H9 (cell line): ENCODE data around the gene MPHOSPH10. TPM values are rescaled to one million over a fixed set of nuclear protein-coding genes. Genes with fewer than 3 reads are reported as not detected.
A peak's percentile ranks its signal among the peaks of the same experiment; 100 is the strongest.

Source experiments
- DNase-seq: peaks from one replicate; pipeline ENCODE4 v3.0.0-alpha.2; 2017
- H2AFZ ChIP-seq: one replicate; pipeline ENCODE4 v1.6.1; 2013; ENCODE audit warnings: mild to moderate bottlenecking, low read length, control low read depth, moderate library complexity
- H2AK5ac ChIP-seq: 2 replicates; pipeline ENCODE4 v1.6.1; 2013; ENCODE audit warnings: low read length, control low read depth, mixed read lengths; ENCODE audit not compliant: insufficient read length
- H2BK120ac ChIP-seq: one replicate; pipeline ENCODE4 v1.6.1; 2013; ENCODE audit warnings: low read depth, mild to moderate bottlenecking, low read length, control low read depth, inconsistent platforms; ENCODE audit not compliant: poor library complexity, severe bottlenecking
- H2BK12ac ChIP-seq: 2 replicates; pipeline ENCODE4 v1.6.1; 2013; ENCODE audit warnings: low read length, control low read depth, mixed read lengths, low read depth; ENCODE audit not compliant: insufficient read length
- H2BK15ac ChIP-seq: 2 replicates; pipeline ENCODE4 v1.6.1; 2013; ENCODE audit warnings: low read depth, low read length, control low read depth
- H2BK20ac ChIP-seq: one replicate; pipeline ENCODE4 v1.6.1; 2013; ENCODE audit warnings: low read depth, mild to moderate bottlenecking, low read length, control low read depth, inconsistent platforms; ENCODE audit not compliant: poor library complexity, severe bottlenecking
- H2BK5ac ChIP-seq: 2 replicates; pipeline ENCODE4 v1.6.1; 2013; ENCODE audit warnings: low read length, control low read depth, mixed read lengths; ENCODE audit not compliant: insufficient read length
- H3K14ac ChIP-seq: 2 replicates; pipeline ENCODE4 v1.6.1; 2013; ENCODE audit warnings: low read length, control low read depth; ENCODE audit not compliant: insufficient read depth
- H3K18ac ChIP-seq: 2 replicates; pipeline ENCODE4 v1.6.1; 2013; ENCODE audit warnings: low read depth, mild to moderate bottlenecking, mixed read lengths, low read length, control low read depth; ENCODE audit not compliant: insufficient read length
- H3K23ac ChIP-seq: 2 replicates; pipeline ENCODE4 v1.6.1; 2013; ENCODE audit warnings: low read length, control low read depth, mixed read lengths, low read depth; ENCODE audit not compliant: insufficient read length
- H3K23me2 ChIP-seq: 2 replicates; pipeline ENCODE4 v1.6.1; 2013; ENCODE audit warnings: low read depth, mild to moderate bottlenecking, mixed read lengths, low read length, control low read depth; ENCODE audit not compliant: insufficient read length, poor library complexity, severe bottlenecking
- H3K27ac ChIP-seq: 2 replicates; pipeline ENCODE4 v1.5.1; 2013; ENCODE audit warnings: low read length, control low read depth, mixed read lengths, low read depth; ENCODE audit not compliant: insufficient read length
- H3K27me3 ChIP-seq: 2 replicates; pipeline ENCODE4 v1.6.1; 2013; ENCODE audit warnings: low read length, control low read depth, inconsistent platforms; ENCODE audit not compliant: insufficient read depth
- H3K4ac ChIP-seq: 2 replicates; pipeline ENCODE4 v1.6.1; 2013; ENCODE audit warnings: low read depth, mild to moderate bottlenecking, control low read depth, inconsistent platforms, low read length, moderate library complexity
- H3K4me1 ChIP-seq: 2 replicates; pipeline ENCODE4 v1.6.1; 2013; ENCODE audit warnings: low read length, control low read depth, inconsistent platforms; ENCODE audit not compliant: insufficient read depth
- H3K4me2 ChIP-seq: 2 replicates; pipeline ENCODE4 v1.6.1; 2013; ENCODE audit warnings: low read length, control low read depth, mixed read lengths; ENCODE audit not compliant: insufficient read length, insufficient read depth
- H3K56ac ChIP-seq: 2 replicates; pipeline ENCODE4 v1.6.1; 2013; ENCODE audit warnings: low read depth, mild to moderate bottlenecking, mixed read lengths, low read length, control low read depth; ENCODE audit not compliant: insufficient read length
- H3K79me1 ChIP-seq: 2 replicates; pipeline ENCODE4 v1.6.1; 2013; ENCODE audit warnings: low read depth, mild to moderate bottlenecking, moderate library complexity, low read length, control low read depth, inconsistent platforms; ENCODE audit not compliant: insufficient read depth, poor library complexity, severe bottlenecking
- H3K79me2 ChIP-seq: 2 replicates; pipeline ENCODE4 v1.6.1; 2013; ENCODE audit warnings: low read length, control low read depth, inconsistent platforms; ENCODE audit not compliant: insufficient read depth
- H3K9ac ChIP-seq: 2 replicates; pipeline ENCODE4 v1.6.1; 2013; ENCODE audit warnings: low read length, control low read depth, mixed read lengths; ENCODE audit not compliant: insufficient read length; ENCODE audit errors: extremely low read depth
- H3K9me3 ChIP-seq: one replicate; pipeline ENCODE4 v1.6.1; 2013; ENCODE audit warnings: low read depth, low read length, inconsistent platforms; ENCODE audit not compliant: control insufficient read depth
- H3T11ph ChIP-seq: one replicate; pipeline ENCODE4 v1.6.1; 2013; ENCODE audit warnings: mild to moderate bottlenecking, low read length, control low read depth, inconsistent platforms
- H4K20me1 ChIP-seq: one replicate; pipeline ENCODE4 v1.6.1; 2013; ENCODE audit not compliant: control insufficient read depth, insufficient read length, insufficient read depth
- H4K5ac ChIP-seq: 2 replicates; pipeline ENCODE4 v1.6.1; 2013; ENCODE audit warnings: low read depth, mild to moderate bottlenecking, mixed read lengths, low read length, control low read depth; ENCODE audit not compliant: insufficient read length
- H4K8ac ChIP-seq: replicated peaks from 2 replicates; pipeline ENCODE4 v1.6.1; 2013; ENCODE audit warnings: low read length, control low read depth, mixed read lengths, low read depth; ENCODE audit not compliant: insufficient read length
- H4K91ac ChIP-seq: 2 replicates; pipeline ENCODE4 v1.6.1; 2013; ENCODE audit warnings: low read depth, mild to moderate bottlenecking, moderate library complexity, mixed read lengths, low read length, control low read depth; ENCODE audit not compliant: insufficient read length
- H3K27ac Mint-ChIP-seq, 3 experiments: 2 replicates in 2 of 3; 3 replicates in 1 of 3; pipeline ENCODE4 v1.8.0; 2020 to 2021; ENCODE audit warnings: mixed read lengths in 3 of 3, mild to moderate bottlenecking in 1 of 3, moderate library complexity in 1 of 3
- H3K27me3 Mint-ChIP-seq: 2 replicates; pipeline ENCODE4 v1.8.0; 2021; ENCODE audit warnings: low read depth, mild to moderate bottlenecking, moderate library complexity, mixed read lengths
- H3K36me3 Mint-ChIP-seq, 3 experiments: 2 replicates in 2 of 3; 3 replicates in 1 of 3; pipeline ENCODE4 v1.8.0; 2020 to 2021; ENCODE audit warnings: low read depth in 3 of 3, mixed read lengths in 3 of 3; ENCODE audit not compliant: insufficient read depth in 1 of 3
- H3K4me1 Mint-ChIP-seq, 2 experiments: 2 replicates each; pipeline ENCODE4 v1.8.0; 2020; ENCODE audit warnings: mixed read lengths in 2 of 2
- H3K4me3 Mint-ChIP-seq, 2 experiments: 2 replicates in 1 of 2; 3 replicates in 1 of 2; pipeline ENCODE4 v1.8.0; 2020 to 2021; ENCODE audit warnings: mild to moderate bottlenecking in 2 of 2, mixed read lengths in 2 of 2, moderate library complexity in 1 of 2
- H3K9me3 Mint-ChIP-seq, 2 experiments: 2 replicates in 1 of 2; 3 replicates in 1 of 2; pipeline ENCODE4 v1.8.0; 2020; ENCODE audit warnings: mild to moderate bottlenecking in 2 of 2, mixed read lengths in 2 of 2, moderate library complexity in 1 of 2
- CTCF ChIP-seq: fragments of 200-600 bp; sonication (generic); conservative IDR thresholded peaks from 3 replicates; pipeline ENCODE4 v1.8.0; 2021; ENCODE audit warnings: antibody characterized with exemption, mild to moderate bottlenecking
- WGBS: extraction: QIAGEN DNeasy Blood & Tissue Kit; methylation state at CpG from one replicate; pipeline ENCODE4 v1.1.7; 2013; ENCODE audit warnings: missing lambda C conversion rate, low lambda C conversion rate, mixed read lengths; ENCODE audit not compliant: insufficient read length; ENCODE audit errors: extremely low coverage; 5-methylcytosine and 5-hydroxymethylcytosine counted together
- total RNA-seq: library from RNA; stranded (reverse); gene quantifications from 2 replicates; pipeline ENCODE4 v1.2.1, GENCODE V29; 2021

MPHOSPH10 gene
- total RNA-seq, 1 experiment from 2014 or later = 42.1 TPM

DNA sequence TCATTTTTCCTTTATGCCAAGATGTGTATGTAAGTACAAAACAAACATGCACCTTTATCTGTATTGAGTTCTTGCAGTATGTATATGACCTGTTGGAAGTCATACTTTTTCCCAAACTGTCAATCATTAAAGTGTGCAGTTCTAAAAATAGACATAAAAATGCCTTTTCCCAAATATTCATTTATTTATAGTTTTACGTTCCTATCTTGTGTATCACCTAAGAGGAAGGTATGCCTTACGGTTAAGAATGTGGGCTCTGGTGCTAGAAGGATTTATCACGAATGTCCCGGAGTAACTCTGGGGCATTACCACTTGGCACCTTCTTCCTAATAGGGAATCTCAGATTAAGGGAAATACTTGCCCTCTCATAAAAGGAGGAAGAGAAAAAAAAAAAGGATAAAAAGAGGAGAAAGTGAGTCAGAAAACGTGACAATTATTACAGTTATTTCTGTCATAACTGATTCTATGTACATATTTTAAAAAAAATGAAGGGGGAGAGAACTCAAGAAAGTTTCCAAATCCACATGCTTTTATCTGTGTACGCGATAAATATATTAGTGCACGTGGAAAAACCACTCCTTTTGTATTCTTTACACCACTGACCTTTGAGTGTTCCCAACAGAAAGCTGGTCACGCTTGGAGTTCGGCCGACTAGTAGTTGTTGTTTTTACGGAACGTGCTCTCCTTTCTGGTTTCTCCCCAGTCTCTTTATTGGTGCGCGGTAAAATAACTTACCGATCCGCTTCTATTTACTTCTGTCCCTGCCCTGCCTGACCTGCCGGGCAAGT lies 1.1 kb upstream of the MPHOSPH10 start:
- WGBS = no CpG with 5 or more reads among the region's 18 CpGs
- peaks cover 4% of the 10 kb centered on the region for H3K23me2 ChIP-seq

More for the DNA sequence above, 1.1 kb upstream of the MPHOSPH10 start:
- Histone ChIP-seq H3K23ac (no peak overlapping the region), H3K79me1 (peaks cover 4% of the 10 kb centered on the region), H3K9me3 (no peaks in the 10 kb centered on the region), H4K20me1 (no peaks in the 10 kb centered on the region), H3K9ac (peak overlapping the region; percentile 80), H3K4me1 (no peaks in the 10 kb centered on the region), H2AK5ac (no peak overlapping the region), H3K4ac (no peak overlapping the region), H2BK15ac (no peak overlapping the region), H2BK5ac (no peak overlapping the region), H4K91ac (no peak overlapping the region), H3K79me2 (peaks cover 8% of the 10 kb centered on the region; the same call in 1 of the 2 replicates), H2AFZ (peak overlapping the region; percentile 1), H2BK12ac (no peak overlapping the region), H2BK120ac (no peak overlapping the region), H3T11ph (no peak overlapping the region), H3K56ac (no peak overlapping the region), H3K14ac (peak overlapping the region; percentile 74; the same call in 1 of the 2 replicates), H3K18ac (peak overlapping the region; percentile 63), H3K27ac (no peak overlapping the region), H2BK20ac (no peak overlapping the region), H4K8ac (no peak overlapping the region), H3K27me3 (no peaks in the 10 kb centered on the region), H3K4me2 (peak overlapping the region; percentile 65), H4K5ac (no peak overlapping the region)
- no peaks in the 10 kb centered on the region; the same call in 1 of the 2 replicates for H3K27me3 Mint-ChIP-seq
- H3K4me1 Mint-ChIP-seq = peaks cover 7 to 8% of the 10 kb centered on the region in 2 experiments
- peak overlapping the region; percentile 96 to 98 (median 98) for H3K27ac Mint-ChIP-seq
- no peak for TF ChIP-seq CTCF
- no peaks in the 10 kb centered on the region for H3K9me3 Mint-ChIP-seq
- H3K4me3 Mint-ChIP-seq = no peak overlapping the region
- peaks cover under 1 to 9% (median 9%) of the 10 kb centered on the region in 3 experiments; a peak in 6 of 7 replicates for H3K36me3 Mint-ChIP-seq
- DNase-seq = no peak
